T-cell (primary cell): ENCODE measurements around the gene PPM1A. TPM values are rescaled to one million over a fixed set of nuclear protein-coding genes. Genes with fewer than 3 reads are reported as not detected.

Experiments
- ATAC-seq, 4 experiments: fragments of 200-7000 bp in 3 of 4; fragments of 150-1000 bp in 1 of 4; cut with Tn5 transposase; replicated peaks in 1 of 4; 1 replicate in 3 of 4; 2 replicates in 1 of 4; pipeline ENCODE4 v1.10.0; 2021; ENCODE audit warnings: moderate library complexity in 3 of 4, mild to moderate bottlenecking in 2 of 4, moderate number of reproducible peaks in 1 of 4
- CTCF ChIA-PET, 2 donors: fragments of 300-600 bp; sonication (Branson Sonifier 250); formaldehyde crosslinking; loops; one replicate each; lab custom pipeline; 2022; ENCODE audit warnings: antibody characterized with exemption in 2 of 2; lab: Charles Lee
- POLR2A ChIA-PET, 2 donors: fragments of 300-600 bp; sonication (Branson Sonifier 250); formaldehyde crosslinking; loops; one replicate each; lab custom pipeline; 2022; ENCODE audit warnings: antibody characterized with exemption in 2 of 2; lab: Charles Lee
- DNase-seq, 35 experiments: peaks; one replicate each; pipeline versions ENCODE4 v3.0.0 to v3.0.0-alpha.2; 2013 to 2023
- H3K27ac ChIP-seq: one replicate; pipeline ENCODE4 v1.5.1; 2013; ENCODE audit warnings: low read length
- H3K27me3 ChIP-seq, 2 experiments: replicated peaks in 1 of 2; 1 replicate in 1 of 2; 2 replicates in 1 of 2; pipeline versions ENCODE4 v1.6.1 to v1.7.0; 2013; ENCODE audit warnings: low read length in 1 of 2, mixed read lengths in 1 of 2; ENCODE audit not compliant: control insufficient read depth in 2 of 2, insufficient read depth in 2 of 2; ENCODE audit errors: extremely low read depth in 1 of 2
- H3K36me3 ChIP-seq, 2 donors: 1 replicate in 1 of 2; 2 replicates in 1 of 2; pipeline versions ENCODE4 v1.6.1 to v1.7.0; 2013; ENCODE audit warnings: low read length in 1 of 2; ENCODE audit not compliant: control insufficient read depth in 2 of 2, insufficient read depth in 1 of 2; ENCODE audit errors: extremely low read depth in 1 of 2
- H3K4me1 ChIP-seq, 2 experiments: 1 replicate in 1 of 2; 2 replicates in 1 of 2; pipeline versions ENCODE4 v1.6.1 to v1.7.0; 2013; ENCODE audit warnings: low read length in 2 of 2, mixed read lengths in 1 of 2; ENCODE audit not compliant: insufficient read depth in 2 of 2, control insufficient read depth in 1 of 2; ENCODE audit errors: extremely low read depth in 1 of 2
- H3K4me3 ChIP-seq, 2 donors: 1 replicate in 1 of 2; 2 replicates in 1 of 2; pipeline versions ENCODE4 v1.5.1 to v1.7.0; 2013; ENCODE audit warnings: mild to moderate bottlenecking in 2 of 2, low read length in 1 of 2, moderate library complexity in 1 of 2; ENCODE audit not compliant: control insufficient read depth in 1 of 2; ENCODE audit errors: extremely low read depth in 1 of 2
- H3K9me3 ChIP-seq: 2 replicates; pipeline ENCODE4 v1.7.0; 2013
- H3K27ac Mint-ChIP-seq, 2 donors: one replicate each; pipeline ENCODE4 v1.8.0; 2020 to 2021; ENCODE audit warnings: mild to moderate bottlenecking in 2 of 2, mixed read lengths in 2 of 2
- H3K27me3 Mint-ChIP-seq, 2 donors: one replicate each; pipeline ENCODE4 v1.8.0; 2021 to 2022; ENCODE audit warnings: mixed read lengths in 2 of 2
- H3K36me3 Mint-ChIP-seq: one replicate; pipeline ENCODE4 v1.8.0; 2021; ENCODE audit warnings: mixed read lengths
- H3K4me1 Mint-ChIP-seq, 3 donors: one replicate each; pipeline ENCODE4 v1.8.0; 2020 to 2022; ENCODE audit warnings: mixed read lengths in 3 of 3, mild to moderate bottlenecking in 1 of 3
- H3K4me3 Mint-ChIP-seq, 3 donors: one replicate each; pipeline ENCODE4 v1.8.0; 2020 to 2022; ENCODE audit warnings: mild to moderate bottlenecking in 3 of 3, mixed read lengths in 3 of 3, moderate library complexity in 3 of 3
- H3K9me3 Mint-ChIP-seq, 3 donors: one replicate each; pipeline ENCODE4 v1.8.0; 2020 to 2022; ENCODE audit warnings: mixed read lengths in 3 of 3
- WGBS: methylation state at CpG from one replicate; pipeline ENCODE4 v1.1.5; 2013; ENCODE audit warnings: missing lambda C conversion rate; ENCODE audit not compliant: insufficient coverage; 5-methylcytosine and 5-hydroxymethylcytosine counted together
- total RNA-seq, 35 experiments: library from RNA in 6 of 35; stranded (reverse) in 6 of 35; fragments of 120-200 nt in 1 of 35; gene quantifications; one replicate each; pipeline versions ENCODE4 v1.2.1 to v1.2.4 and lab custom pipeline; 2013 to 2026

Gene PPM1A
- 10 to 100 TPM; 42.8 to 71.6 (median 46.1) TPM for total RNA-seq
- total RNA-seq (2013), result 57.9 TPM
- 54.3 to 145 (median 114) reads per million in 29 experiments for total RNA-seq (lab: John Stamatoyannopoulos, UW)

GRCh38 chr14:60248697-60249318 lies at the start of gene PPM1A:
Gene PPM1A (plus strand): TSS chr14:60249221. CDS start chr14:60282704, 33,483 bp downstream.
- H3K9me3 Mint-ChIP-seq, result no peaks in the 10 kb centered on the region
- Histone ChIP-seq H3K27ac (peak within 1 kb of the TSS; percentile 98), H3K36me3 (no peaks in the 10 kb centered on the region), H3K9me3 (no peaks in the 10 kb centered on the region), H3K27me3 (no peaks in the 10 kb centered on the region), H3K4me1 (peaks cover 21 to 32% of the 10 kb centered on the region in 2 experiments), H3K4me3 (peak within 1 kb of the TSS; percentile 83 to 91)
- H3K27ac Mint-ChIP-seq, result peak within 1 kb of the TSS; percentile 99
- peaks cover 49 to 67% (median 53%) of the 10 kb centered on the region in 3 donors for H3K4me1 Mint-ChIP-seq
- H3K27me3 Mint-ChIP-seq, result no peaks in the 10 kb centered on the region
- ChIA-PET CTCF (interaction anchor here (0.6 to 2.7 kb wide), 16 partner anchors 17 to 1951 kb away, joined by 3 to 24 read pairs (median 4); partner anchors contain the start of gene ARID4A (in 1 of the 2)), POLR2A (interaction anchor here (0.6 to 1.9 kb wide), 25 partner anchors 8 to 1821 kb away, joined by 3 to 9 read pairs (median 4); partner anchors contain the start of genes DAAM1 (in 1 of the 2), DHRS7 (in 1 of the 2), JKAMP (in 1 of the 2) and L3HYPDH (in 1 of the 2))
- H3K36me3 Mint-ChIP-seq, result no peaks in the 10 kb centered on the region
- H3K4me3 Mint-ChIP-seq, result peak within 1 kb of the TSS; percentile 88 to 96 (median 94)
- ATAC-seq (peak; percentile 79 to 83 (median 79)), DNase-seq (peak; percentile 88 to 99 (median 96))
- under 1% methylated on average over 53 of the region's 74 CpGs for WGBS

- peaks cover 18% of the 10 kb centered on the region for H3K36me3 Mint-ChIP-seq
- H3K27me3 Mint-ChIP-seq, result peaks cover 8 to 18% of the 10 kb centered on the region in 2 donors
- H3K4me1 Mint-ChIP-seq, result peaks cover 0 to 4% (median 2%) of the 10 kb centered on the region in 3 donors
- H3K9me3 Mint-ChIP-seq, result peaks cover 7 to 21% (median 13%) of the 10 kb centered on the region in 3 donors
- DNase-seq, result no peak
- CTCF ChIA-PET, result interaction anchor here (0.6 kb wide), 3 partner anchors 15 to 645 kb away, joined by 3 read pairs; no protein-coding TSS in a partner anchor
- H3K4me3 ChIP-seq, result no peak overlapping the region
- H3K27ac ChIP-seq, result no peak overlapping the region
- no peaks in the 10 kb centered on the region for H3K36me3 ChIP-seq
- no peak overlapping the region for H3K27ac Mint-ChIP-seq
- no peaks in the 10 kb centered on the region for H3K9me3 ChIP-seq
- POLR2A ChIA-PET, result interaction anchor here in 1 of 2 donors (0.7 kb wide), 1 partner anchor 19 kb away, joined by 3 read pairs; no protein-coding TSS in a partner anchor
- no peaks in the 10 kb centered on the region for H3K4me1 ChIP-seq
- H3K4me3 Mint-ChIP-seq, result no peak overlapping the region
- H3K27me3 ChIP-seq, result peaks cover 0 to 8% of the 10 kb centered on the region in 2 experiments
- no peak for ATAC-seq
Observed at GRCh38 chr14:60199321-60199720, 49.7 kb upstream of the PPM1A start.

GRCh38 chr14:60204104-60204842 lies 44.7 kb upstream of the PPM1A start:
- POLR2A ChIA-PET, result no interaction called here
- H3K36me3 ChIP-seq, result no peaks in the 10 kb centered on the region
- Mint-ChIP-seq H3K4me1 (no peaks in the 10 kb centered on the region), H3K27ac (no peak overlapping the region), H3K27me3 (peaks cover 27 to 39% of the 10 kb centered on the region in 2 donors), H3K9me3 (peaks cover 6 to 15% (median 7%) of the 10 kb centered on the region in 3 donors), H3K36me3 (peaks cover 9% of the 10 kb centered on the region), H3K4me3 (no peak overlapping the region)
- DNase-seq (no peak), ATAC-seq (no peak)
- H3K9me3 ChIP-seq, result no peaks in the 10 kb centered on the region
- H3K27ac ChIP-seq, result no peak overlapping the region
- WGBS, result 70% methylated on average over 4 of the region's 8 CpGs
- CTCF ChIA-PET, result no interaction called here
- peaks cover 0 to 4% of the 10 kb centered on the region in 2 experiments for H3K27me3 ChIP-seq
- no peaks in the 10 kb centered on the region for H3K4me1 ChIP-seq
- H3K4me3 ChIP-seq, result no peak overlapping the region

GRCh38 chr14:60204843-60205774 lies 43.9 kb upstream of the PPM1A start:
- DNase-seq (no peak), ATAC-seq (no peak)
- POLR2A ChIA-PET, result interaction anchor here in 1 of 2 donors (0.6 kb wide), 1 partner anchor 271 kb away, joined by 3 read pairs; no protein-coding TSS in a partner anchor
- no peaks in the 10 kb centered on the region for H3K36me3 ChIP-seq
- H3K9me3 ChIP-seq, result no peaks in the 10 kb centered on the region
- Mint-ChIP-seq H3K27ac (no peak overlapping the region), H3K27me3 (peaks cover 27 to 43% of the 10 kb centered on the region in 2 donors), H3K4me1 (no peaks in the 10 kb centered on the region), H3K9me3 (peaks cover 0 to 7% (median under 1%) of the 10 kb centered on the region in 3 donors), H3K4me3 (no peak overlapping the region), H3K36me3 (peaks cover under 1% of the 10 kb centered on the region)
- H3K27ac ChIP-seq, result no peak overlapping the region
- CTCF ChIA-PET, result no interaction called here
- no peaks in the 10 kb centered on the region for H3K4me1 ChIP-seq
- peaks cover 0 to 4% of the 10 kb centered on the region in 2 experiments for H3K27me3 ChIP-seq
- 78% methylated on average over 3 of the region's 6 CpGs for WGBS
- no peak overlapping the region for H3K4me3 ChIP-seq

- H3K4me3 ChIP-seq, result no peak overlapping the region
- H3K27me3 ChIP-seq, result peaks cover 0 to 4% of the 10 kb centered on the region in 2 experiments
- Mint-ChIP-seq H3K27me3 (peaks cover 27 to 42% of the 10 kb centered on the region in 2 donors), H3K36me3 (no peaks in the 10 kb centered on the region), H3K9me3 (peaks cover 0 to 4% (median 0%) of the 10 kb centered on the region in 3 donors), H3K27ac (no peak overlapping the region), H3K4me1 (no peaks in the 10 kb centered on the region), H3K4me3 (no peak overlapping the region)
- CTCF ChIA-PET, result no interaction called here
- H3K4me1 ChIP-seq, result no peaks in the 10 kb centered on the region
- POLR2A ChIA-PET, result no interaction called here
- H3K27ac ChIP-seq, result no peak overlapping the region
- no peak for ATAC-seq
- no peaks in the 10 kb centered on the region for H3K36me3 ChIP-seq
- 86% methylated on average over 4 of the region's 7 CpGs for WGBS
- H3K9me3 ChIP-seq, result no peaks in the 10 kb centered on the region
- no peak for DNase-seq
Observed at GRCh38 chr14:60206249-60206670, 42.8 kb upstream of the PPM1A start.
